Lower leg skin (tissue), 4 donors: Measurements from ENCODE around the gene APH1A. TPM values are rescaled to one million over a fixed set of nuclear protein-coding genes. Genes with fewer than 3 reads are reported as not detected.

Experiments
- DNase-seq, 2 donors: peaks; one replicate each; pipeline ENCODE4 v3.0.0-alpha.2; 2019; ENCODE audit warnings: low spot score in 2 of 2
- H3K4me3 ChIP-seq: fragments of 200-600 bp; sonication (generic); 2 replicates; pipeline ENCODE4 v1.5.1; 2017; ENCODE audit warnings: mild to moderate bottlenecking, low read depth; ENCODE audit not compliant: poor library complexity, severe bottlenecking
- CTCF ChIP-seq, 3 donors: fragments of 450-650 bp; IDR thresholded peaks; one replicate each; pipeline ENCODE4 v1.5.1; 2016; ENCODE audit warnings: antibody characterized with exemption in 3 of 3, mild to moderate bottlenecking in 3 of 3, moderate library complexity in 2 of 3
- POLR2A ChIP-seq, 2 donors: fragments of 450-650 bp; IDR thresholded peaks; one replicate each; pipeline ENCODE4 v1.6.1; 2016 to 2017; ENCODE audit warnings: antibody characterized with exemption in 2 of 2, mild to moderate bottlenecking in 1 of 2, moderate library complexity in 1 of 2
- WGBS, 2 donors: methylation state at CpG; one replicate each; pipeline ENCODE4 v1.1.5; 2018; 5-methylcytosine and 5-hydroxymethylcytosine counted together
- intact Hi-C: fragments of 100-400 bp; cut with DNase I; formaldehyde crosslinking; loops from one replicate; pipeline ENCODE4 v1.15.0; 2023; ENCODE audit warnings: low total_unique reads
- total RNA-seq, 4 donors: library from RNA; depleted of rRNA; stranded (reverse); fragments of >200 nt; gene quantifications; one replicate each; pipeline ENCODE4 v1.1.0, GENCODE V29; 2016

APH1A gene
- total RNA-seq, 4 donors from 2014 or later, result 113 to 139 (median 126) TPM

GRCh38 chr1:150267896-150268295 is 920 bp downstream of the APH1A start:
- TF ChIP-seq POLR2A (IDR thresholded peaks at IDR 0.05), result no peak
- TF ChIP-seq CTCF (IDR thresholded peaks at IDR 0.05), result no peak
- intact Hi-C loops, result no loop called here
- peak overlapping the region; percentile 99 for H3K4me3 ChIP-seq
- 31 to 39% methylated on average over 6 of the region's 6 CpGs for WGBS, 2 donors
- DNase-seq, result no peak

DNA sequence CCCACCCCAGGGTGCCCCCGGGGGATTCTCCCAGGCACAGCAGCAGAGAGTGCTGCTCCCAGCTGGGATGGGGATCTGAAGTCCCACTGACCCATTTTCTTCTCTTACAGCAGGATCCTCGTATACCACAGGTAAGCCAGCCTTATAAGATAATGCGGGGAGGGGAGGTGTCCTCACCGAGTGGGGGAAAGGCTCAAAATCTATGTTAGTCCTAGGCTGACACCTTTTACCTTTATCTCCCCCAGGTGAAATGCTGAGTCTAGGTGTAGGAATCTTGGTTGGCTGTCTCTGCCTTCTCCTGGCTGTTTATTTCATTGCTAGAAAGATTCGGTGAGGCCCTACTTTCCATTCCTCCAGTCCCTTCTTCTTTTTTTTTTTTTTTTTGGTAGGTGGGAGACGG is 5.3 kb downstream of the APH1A start:
- intact Hi-C loops, result no loop called here
- TF ChIP-seq POLR2A (IDR thresholded peaks at IDR 0.05), result no peak
- TF ChIP-seq CTCF (IDR thresholded peaks at IDR 0.05), result no peak
- 85% methylated on average over 6 of the region's 6 CpGs for WGBS, 2 donors
- DNase-seq, result no peak
- H3K4me3 ChIP-seq, result no peak overlapping the region

GRCh38 chr1:150262388-150263320 is 6.2 kb downstream of the APH1A start:
- intact Hi-C loops, result no loop called here
- 77 to 85% methylated on average over 6 of the region's 6 CpGs for WGBS, 2 donors
- TF ChIP-seq CTCF (IDR thresholded peaks at IDR 0.05), result no peak
- no peak for TF ChIP-seq POLR2A (IDR thresholded peaks at IDR 0.05)
- no peak overlapping the region for H3K4me3 ChIP-seq
- no peak for DNase-seq

DNA sequence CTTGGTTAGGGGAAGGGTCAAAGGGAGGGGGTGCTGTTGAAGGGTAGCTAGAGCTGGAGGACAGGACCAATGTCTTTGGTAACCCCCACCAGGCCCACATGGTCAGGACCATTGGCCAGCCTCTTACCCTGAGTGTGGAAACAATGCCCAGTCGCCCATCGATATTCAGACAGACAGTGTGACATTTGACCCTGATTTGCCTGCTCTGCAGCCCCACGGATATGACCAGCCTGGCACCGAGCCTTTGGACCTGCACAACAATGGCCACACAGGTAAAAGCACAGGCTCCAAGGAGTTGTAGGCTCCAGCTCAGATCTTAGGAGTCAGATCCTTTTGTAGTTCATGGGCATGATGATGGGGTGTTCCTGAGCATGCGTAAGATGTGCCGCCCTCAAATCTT is 7.4 kb downstream of the APH1A start:
- H3K4me3 ChIP-seq, result no peak overlapping the region
- WGBS, 2 donors, result 86 to 90% methylated on average over 6 of the region's 6 CpGs
- intact Hi-C loops, result no loop called here
- no peak for TF ChIP-seq POLR2A (IDR thresholded peaks at IDR 0.05)
- no peak for TF ChIP-seq CTCF (IDR thresholded peaks at IDR 0.05)
- no peak for DNase-seq

GRCh38 chr1:150259758-150260669 is 8.8 kb downstream of the APH1A start:
- H3K4me3 ChIP-seq, result no peak overlapping the region
- no peak for DNase-seq
- intact Hi-C loops, result no loop called here
- 15 to 23% methylated on average over 11 of the region's 11 CpGs for WGBS, 2 donors
- TF ChIP-seq POLR2A (IDR thresholded peaks at IDR 0.05) (no peak), CTCF (IDR thresholded peaks at IDR 0.05) (no peak)
